Esophagus muscularis mucosa (tissue), 4 donors: ENCODE data around the gene IQCM. TPM values are rescaled to one million over a fixed set of nuclear protein-coding genes. Genes with fewer than 3 reads are reported as not detected.

Experiments used
- DNase-seq: peaks from one replicate; pipeline ENCODE4 v3.0.0-alpha.2; 2017; ENCODE audit errors: extremely low spot score
- H3K27ac ChIP-seq, 4 donors: fragments of 200-600 bp; sonication (generic); replicated peaks in 1 of 4; 1 replicate in 3 of 4; 2 replicates in 1 of 4; pipeline ENCODE4 v1.5.1; 2016 to 2019; ENCODE audit warnings: mild to moderate bottlenecking in 1 of 4
- H3K27me3 ChIP-seq, 4 donors: fragments of 200-600 bp; sonication (generic); one replicate each; pipeline versions ENCODE4 v1.5.1 to v1.6.0; 2016 to 2019
- H3K36me3 ChIP-seq, 4 donors: fragments of 200-600 bp; sonication (generic); one replicate each; pipeline ENCODE4 v1.5.1; 2016 to 2019
- H3K4me1 ChIP-seq, 4 donors: fragments of 200-600 bp; sonication (generic); one replicate each; pipeline ENCODE4 v1.5.1; 2016 to 2019
- H3K4me3 ChIP-seq, 4 donors: fragments of 200-600 bp; sonication (generic); 1 replicate in 2 of 4; 2 replicates in 2 of 4; pipeline ENCODE4 v1.5.1; 2016 to 2019; ENCODE audit warnings: mild to moderate bottlenecking in 4 of 4, moderate library complexity in 1 of 4
- H3K9me3 ChIP-seq, 4 donors: fragments of 200-600 bp; sonication (generic); 1 replicate in 3 of 4; 2 replicates in 1 of 4; pipeline ENCODE4 v1.5.1; 2016 to 2019
- EP300 ChIP-seq: sonication (generic); formaldehyde crosslinking; IDR thresholded peaks from one replicate; pipeline ENCODE4 v1.6.1; 2017; ENCODE audit warnings: antibody characterized with exemption
- POLR2A ChIP-seq: fragments of 450-650 bp; IDR thresholded peaks from one replicate; pipeline ENCODE4 v1.6.1; 2017; ENCODE audit warnings: antibody characterized with exemption, moderate library complexity, mild to moderate bottlenecking, low read depth
- POLR2AphosphoS5 ChIP-seq, 2 donors: sonication (generic); formaldehyde crosslinking; IDR thresholded peaks; one replicate each; pipeline ENCODE4 v1.6.1; 2017; ENCODE audit warnings: antibody characterized with exemption in 2 of 2
- WGBS: methylation state at CpG from one replicate; pipeline ENCODE4 v1.1.5; 2018; 5-methylcytosine and 5-hydroxymethylcytosine counted together
- intact Hi-C: fragments of 100-400 bp; cut with DNase I; formaldehyde crosslinking; loops from one replicate; pipeline ENCODE4 v1.15.1; 2023
- total RNA-seq, 4 donors: library from RNA; depleted of rRNA; stranded (reverse); fragments of >200 nt; gene quantifications; one replicate each; pipeline versions ENCODE4 v1.1.0 to v1.2.1, GENCODE V29; 2016
- TF ChIP-seq, protein P1 (sequence below), 3 experiments: fragments of 200-600 bp in 2 of 3; fragments of 450-650 bp in 1 of 3; sonication (generic) in 2 of 3; IDR thresholded peaks; one replicate each; pipeline ENCODE4 v1.5.1; 2017 to 2019; ENCODE audit warnings: antibody characterized with exemption in 3 of 3, mild to moderate bottlenecking in 2 of 3, moderate library complexity in 1 of 3

Gene IQCM
- total RNA-seq, 4 donors from 2014 or later = not detected

GRCh38 chr4:149500806-149501205, 314.8 kb downstream of the IQCM start:
- H3K27me3 ChIP-seq = no peaks in the 10 kb centered on the region
- H3K4me1 ChIP-seq = no peaks in the 10 kb centered on the region
- no peaks in the 10 kb centered on the region for H3K36me3 ChIP-seq
- DNase-seq = no peak
- peaks cover 0 to 4% (median 0%) of the 10 kb centered on the region in 4 donors for H3K9me3 ChIP-seq
- 83% methylated on average over 2 of the region's 2 CpGs for WGBS
- H3K4me3 ChIP-seq = no peak overlapping the region
- intact Hi-C loops = no loop called here
- H3K27ac ChIP-seq = no peak overlapping the region
- TF ChIP-seq, protein P1, sequence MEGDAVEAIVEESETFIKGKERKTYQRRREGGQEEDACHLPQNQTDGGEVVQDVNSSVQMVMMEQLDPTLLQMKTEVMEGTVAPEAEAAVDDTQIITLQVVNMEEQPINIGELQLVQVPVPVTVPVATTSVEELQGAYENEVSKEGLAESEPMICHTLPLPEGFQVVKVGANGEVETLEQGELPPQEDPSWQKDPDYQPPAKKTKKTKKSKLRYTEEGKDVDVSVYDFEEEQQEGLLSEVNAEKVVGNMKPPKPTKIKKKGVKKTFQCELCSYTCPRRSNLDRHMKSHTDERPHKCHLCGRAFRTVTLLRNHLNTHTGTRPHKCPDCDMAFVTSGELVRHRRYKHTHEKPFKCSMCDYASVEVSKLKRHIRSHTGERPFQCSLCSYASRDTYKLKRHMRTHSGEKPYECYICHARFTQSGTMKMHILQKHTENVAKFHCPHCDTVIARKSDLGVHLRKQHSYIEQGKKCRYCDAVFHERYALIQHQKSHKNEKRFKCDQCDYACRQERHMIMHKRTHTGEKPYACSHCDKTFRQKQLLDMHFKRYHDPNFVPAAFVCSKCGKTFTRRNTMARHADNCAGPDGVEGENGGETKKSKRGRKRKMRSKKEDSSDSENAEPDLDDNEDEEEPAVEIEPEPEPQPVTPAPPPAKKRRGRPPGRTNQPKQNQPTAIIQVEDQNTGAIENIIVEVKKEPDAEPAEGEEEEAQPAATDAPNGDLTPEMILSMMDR (IDR thresholded peaks at IDR 0.05) = no peak
- TF ChIP-seq EP300 (no peak), POLR2A (no peak), POLR2AphosphoS5 (IDR thresholded peaks at IDR 0.05) (no peak)

DNA sequence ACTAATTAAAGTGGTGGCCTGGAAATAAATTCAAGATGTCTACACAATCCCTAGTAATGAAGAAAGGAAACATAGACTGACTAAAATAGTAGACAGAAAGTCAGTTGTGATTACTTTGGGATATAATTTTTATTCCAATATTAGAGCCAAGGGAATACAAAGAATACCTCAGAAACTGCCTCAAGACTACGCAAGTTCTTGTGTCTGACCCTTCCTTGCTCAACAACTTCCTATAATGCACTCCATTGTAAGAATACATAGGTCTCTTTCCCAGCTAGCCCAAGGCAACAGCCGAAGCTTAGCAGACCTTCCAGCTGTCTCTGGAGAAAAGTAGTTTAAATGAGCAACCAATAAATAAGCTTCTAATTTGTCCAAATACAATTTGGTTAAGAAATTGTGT, 315.9 kb downstream of the IQCM start:
- TF ChIP-seq POLR2AphosphoS5 (IDR thresholded peaks at IDR 0.05) (no peak), POLR2A (no peak), EP300 (no peak)
- TF ChIP-seq, protein P1 (IDR thresholded peaks at IDR 0.05) = no peak
- Histone ChIP-seq H3K4me3 (no peak overlapping the region), H3K4me1 (no peaks in the 10 kb centered on the region), H3K36me3 (no peaks in the 10 kb centered on the region), H3K27ac (no peak overlapping the region), H3K9me3 (peaks cover 0 to 4% (median 0%) of the 10 kb centered on the region in 4 donors), H3K27me3 (no peaks in the 10 kb centered on the region)
- no peak for DNase-seq
- intact Hi-C loops = no loop called here
- WGBS = 79% methylated on average over 2 of the region's 2 CpGs

GRCh38 chr4:149498246-149498645, 317.4 kb downstream of the IQCM start:
- intact Hi-C loops = no loop called here
- H3K4me1 ChIP-seq = no peaks in the 10 kb centered on the region
- 54% methylated on average over 3 of the region's 3 CpGs for WGBS
- no peak overlapping the region for H3K27ac ChIP-seq
- no peak overlapping the region for H3K4me3 ChIP-seq
- H3K27me3 ChIP-seq = no peaks in the 10 kb centered on the region
- TF ChIP-seq POLR2A = no peak
- TF ChIP-seq, protein P1 (IDR thresholded peaks at IDR 0.05) = no peak
- TF ChIP-seq EP300 = no peak
- TF ChIP-seq POLR2AphosphoS5 (IDR thresholded peaks at IDR 0.05) = no peak
- peaks cover 0 to 4% (median 0%) of the 10 kb centered on the region in 4 donors for H3K9me3 ChIP-seq
- DNase-seq = no peak
- H3K36me3 ChIP-seq = no peaks in the 10 kb centered on the region

- peaks cover 0 to 4% (median 0%) of the 10 kb centered on the region in 4 donors for H3K9me3 ChIP-seq
- intact Hi-C loops = no loop called here
- 72% methylated on average over 2 of the region's 2 CpGs for WGBS
- H3K27ac ChIP-seq = no peak overlapping the region
- no peak overlapping the region for H3K4me3 ChIP-seq
- TF ChIP-seq POLR2A (no peak), POLR2AphosphoS5 (IDR thresholded peaks at IDR 0.05) (no peak), EP300 (no peak)
- TF ChIP-seq, protein P1 (IDR thresholded peaks at IDR 0.05) = no peak
- no peak for DNase-seq
- H3K4me1 ChIP-seq = no peaks in the 10 kb centered on the region
- no peaks in the 10 kb centered on the region for H3K36me3 ChIP-seq
- H3K27me3 ChIP-seq = no peaks in the 10 kb centered on the region
Observed at GRCh38 chr4:149493492-149493891, 322.2 kb downstream of the IQCM start.

- Histone ChIP-seq H3K9me3 (peaks cover 0 to under 1% (median 0%) of the 10 kb centered on the region in 4 donors), H3K27me3 (no peaks in the 10 kb centered on the region), H3K36me3 (no peaks in the 10 kb centered on the region), H3K4me3 (no peak overlapping the region), H3K27ac (no peak overlapping the region), H3K4me1 (no peaks in the 10 kb centered on the region)
- intact Hi-C loops = no loop called here
- no peak for DNase-seq
- WGBS = 56% methylated on average over 1 of the region's 1 CpG
- TF ChIP-seq POLR2A = no peak
- TF ChIP-seq, protein P1 (IDR thresholded peaks at IDR 0.05) = no peak
- no peak for TF ChIP-seq POLR2AphosphoS5 (IDR thresholded peaks at IDR 0.05)
- TF ChIP-seq EP300 = no peak
Observed at GRCh38 chr4:149489321-149489720, 326.3 kb downstream of the IQCM start.
